Measurements from ENCODE around the gene EVA1A. TPM values are rescaled to one million over a fixed set of nuclear protein-coding genes. Genes with fewer than 3 reads are reported as not detected.

The EVA1A gene
- total RNA-seq, 1 experiment from 2014 or later: 0.68 TPM

- no peak overlapping the region for H3K18ac ChIP-seq (ENCODE audit: insufficient read length, low read depth, low read length)
- H3K4me2 ChIP-seq (ENCODE audit: insufficient read depth, insufficient read length, low read length): no peak overlapping the region
- H3K23me2 ChIP-seq (ENCODE audit: insufficient read length, low read depth, low read length, poor library complexity, severe bottlenecking): no peaks in the 10 kb centered on the region
- DNase-seq: no peak
- H3K79me1 ChIP-seq (ENCODE audit: insufficient read depth, low read depth, low read length, poor library complexity, severe bottlenecking): no peaks in the 10 kb centered on the region
- TF ChIP-seq CTCF (conservative IDR thresholded peaks at IDR 0.05): no peak
- H3K9me3 ChIP-seq (ENCODE audit: control insufficient read depth, low read depth, low read length): no peaks in the 10 kb centered on the region
- H3K27ac ChIP-seq (ENCODE audit: insufficient read length, low read depth, low read length): no peak overlapping the region
- H3K14ac ChIP-seq (ENCODE audit: insufficient read depth, low read length): no peak overlapping the region
- no peak overlapping the region for H2BK20ac ChIP-seq (ENCODE audit: low read depth, low read length, poor library complexity, severe bottlenecking)
- H3K56ac ChIP-seq (ENCODE audit: insufficient read length, low read depth, low read length): no peak overlapping the region
- H3K4ac ChIP-seq (ENCODE audit: low read depth, low read length): no peak overlapping the region
- no peak overlapping the region for H2AK5ac ChIP-seq (ENCODE audit: insufficient read length, low read length)
- H2BK15ac ChIP-seq (ENCODE audit: low read depth, low read length): no peak overlapping the region
- no peak overlapping the region for H3K23ac ChIP-seq (ENCODE audit: insufficient read length, low read depth, low read length)
- no peak overlapping the region for H3T11ph ChIP-seq (ENCODE audit: low read length)
- H2BK120ac ChIP-seq (ENCODE audit: low read depth, low read length, poor library complexity, severe bottlenecking): no peak overlapping the region
- H3K27me3 ChIP-seq (ENCODE audit: insufficient read depth, low read length): no peaks in the 10 kb centered on the region
- H3K27ac Mint-ChIP-seq: no peak overlapping the region
- H3K27me3 Mint-ChIP-seq (ENCODE audit: low read depth): peaks cover 7% of the 10 kb centered on the region
- no peak overlapping the region for H2AFZ ChIP-seq (ENCODE audit: low read length)
- H3K4me3 Mint-ChIP-seq: no peak overlapping the region
- WGBS (ENCODE audit: extremely low coverage, insufficient read length, low lambda C conversion rate): no CpG with 5 or more reads among the region's 5 CpGs
- no peak overlapping the region for H4K91ac ChIP-seq (ENCODE audit: insufficient read length, low read depth, low read length)
- H3K9me3 Mint-ChIP-seq: no peaks in the 10 kb centered on the region
- no peak overlapping the region for H2BK12ac ChIP-seq (ENCODE audit: insufficient read length, low read depth, low read length)
- H3K36me3 Mint-ChIP-seq (ENCODE audit: insufficient read depth in 1 of 3, low read depth in 3 of 3): no peaks in the 10 kb centered on the region
- H2BK5ac ChIP-seq (ENCODE audit: insufficient read length, low read length): no peak overlapping the region
- H3K9ac ChIP-seq (ENCODE audit: extremely low read depth, insufficient read length, low read length): no peak overlapping the region
- H4K20me1 ChIP-seq (ENCODE audit: control insufficient read depth, insufficient read depth, insufficient read length): no peaks in the 10 kb centered on the region
- H4K5ac ChIP-seq (ENCODE audit: insufficient read length, low read depth, low read length): no peak overlapping the region
- no peaks in the 10 kb centered on the region for H3K4me1 ChIP-seq (ENCODE audit: insufficient read depth, low read length)
- no peaks in the 10 kb centered on the region for H3K79me2 ChIP-seq (ENCODE audit: insufficient read depth, low read length)
- H4K8ac ChIP-seq (replicated peaks; ENCODE audit: insufficient read length, low read depth, low read length): no peak overlapping the region
- peaks cover 1 to 4% of the 10 kb centered on the region in 2 experiments for H3K4me1 Mint-ChIP-seq
These were observed 38.0 kb downstream of the EVA1A start for GRCh38 chr2:75522543-75523312.

Data from H9 (cell line).